ENCODE measurements around the gene MRPL39. TPM values are rescaled to one million over a fixed set of nuclear protein-coding genes. Genes with fewer than 3 reads are reported as not detected.
A peak's percentile ranks its signal among the peaks of the same experiment; 100 is the strongest.

Gene MRPL39
- total RNA-seq, 6 donors from 2014 or later, result 12.7 to 24.2 (median 19.1) TPM

- WGBS, 2 donors, result 51 to 60% methylated on average over 1 of the region's 1 CpG
- H3K27ac ChIP-seq, result no peak overlapping the region
- no peak for DNase-seq
These were observed 39.2 kb upstream of the MRPL39 start for GRCh38 chr21:25646474-25646873.

GRCh38 chr21:25643486-25643885, 36.2 kb upstream of the MRPL39 start:
- 87 to 90% methylated on average over 4 of the region's 4 CpGs for WGBS, 2 donors
- no peak for ATAC-seq (ENCODE audit: low FRiP score in 2 of 2)

More at GRCh38 chr21:25646474-25646873, 39.2 kb upstream of the MRPL39 start:
- H3K4me3 ChIP-seq, result no peak overlapping the region
- TF ChIP-seq EP300 (IDR thresholded peaks at IDR 0.05), result no peak
- no peaks in the 10 kb centered on the region for H3K4me1 ChIP-seq
- no peak for ATAC-seq (ENCODE audit: low FRiP score in 2 of 2)
- no peaks in the 10 kb centered on the region for H3K27me3 ChIP-seq
- H3K9me3 ChIP-seq, result no peaks in the 10 kb centered on the region
- no peaks in the 10 kb centered on the region for H3K36me3 ChIP-seq

GRCh38 chr21:25640943-25641292, 33.6 kb upstream of the MRPL39 start:
- H3K36me3 ChIP-seq, result no peaks in the 10 kb centered on the region
- ATAC-seq (ENCODE audit: low FRiP score in 2 of 2) (no peak), DNase-seq (no peak)
- H3K9me3 ChIP-seq, result no peaks in the 10 kb centered on the region
- H3K27ac ChIP-seq, result peak overlapping the region; percentile 83 to 90 (median 88)
- H3K27me3 ChIP-seq, result peaks cover 0 to 7% (median 1%) of the 10 kb centered on the region in 4 donors
- peak overlapping the region in 3 of 4 donors; percentile 50 to 74 (median 62) for H3K4me3 ChIP-seq
- TF ChIP-seq POLR2AphosphoS5 (IDR thresholded peaks at IDR 0.05) (no peak), EP300 (IDR thresholded peaks at IDR 0.05) (no peak), POLR2A (IDR thresholded peaks at IDR 0.05) (no peak)
- TF ChIP-seq, protein P1, sequence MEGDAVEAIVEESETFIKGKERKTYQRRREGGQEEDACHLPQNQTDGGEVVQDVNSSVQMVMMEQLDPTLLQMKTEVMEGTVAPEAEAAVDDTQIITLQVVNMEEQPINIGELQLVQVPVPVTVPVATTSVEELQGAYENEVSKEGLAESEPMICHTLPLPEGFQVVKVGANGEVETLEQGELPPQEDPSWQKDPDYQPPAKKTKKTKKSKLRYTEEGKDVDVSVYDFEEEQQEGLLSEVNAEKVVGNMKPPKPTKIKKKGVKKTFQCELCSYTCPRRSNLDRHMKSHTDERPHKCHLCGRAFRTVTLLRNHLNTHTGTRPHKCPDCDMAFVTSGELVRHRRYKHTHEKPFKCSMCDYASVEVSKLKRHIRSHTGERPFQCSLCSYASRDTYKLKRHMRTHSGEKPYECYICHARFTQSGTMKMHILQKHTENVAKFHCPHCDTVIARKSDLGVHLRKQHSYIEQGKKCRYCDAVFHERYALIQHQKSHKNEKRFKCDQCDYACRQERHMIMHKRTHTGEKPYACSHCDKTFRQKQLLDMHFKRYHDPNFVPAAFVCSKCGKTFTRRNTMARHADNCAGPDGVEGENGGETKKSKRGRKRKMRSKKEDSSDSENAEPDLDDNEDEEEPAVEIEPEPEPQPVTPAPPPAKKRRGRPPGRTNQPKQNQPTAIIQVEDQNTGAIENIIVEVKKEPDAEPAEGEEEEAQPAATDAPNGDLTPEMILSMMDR (IDR thresholded peaks at IDR 0.05), result no peak
- peaks cover 7 to 21% (median 18%) of the 10 kb centered on the region in 4 donors for H3K4me1 ChIP-seq
- WGBS, 2 donors, result 34 to 53% methylated on average over 5 of the region's 5 CpGs

More at GRCh38 chr21:25643486-25643885, 36.2 kb upstream of the MRPL39 start:
- peaks cover 0 to 7% (median 1%) of the 10 kb centered on the region in 4 donors for H3K27me3 ChIP-seq
- H3K9me3 ChIP-seq, result no peaks in the 10 kb centered on the region
- no peak overlapping the region for H3K4me3 ChIP-seq
- TF ChIP-seq, protein P1 (IDR thresholded peaks at IDR 0.05), result no peak
- TF ChIP-seq POLR2AphosphoS5 (IDR thresholded peaks at IDR 0.05) (no peak), EP300 (IDR thresholded peaks at IDR 0.05) (no peak), POLR2A (IDR thresholded peaks at IDR 0.05) (no peak)
- no peak for DNase-seq
- no peak overlapping the region for H3K27ac ChIP-seq
- peaks cover 3 to 21% (median 14%) of the 10 kb centered on the region in 4 donors for H3K4me1 ChIP-seq
- H3K36me3 ChIP-seq, result no peaks in the 10 kb centered on the region

- DNase-seq, result peak; percentile 21 to 75
- WGBS, 2 donors, result 13 to 14% methylated on average over 12 to 15 of the region's 27 CpGs
- H3K9me3 ChIP-seq, result no peaks in the 10 kb centered on the region
These were observed 33.1 kb upstream of the MRPL39 start for GRCh38 chr21:25640202-25640942.

GRCh38 chr21:25639551-25640201, 32.4 kb upstream of the MRPL39 start:
- TF ChIP-seq, protein P1 (IDR thresholded peaks at IDR 0.05), result peak in 2 of 6 experiments; percentile 15 to 30
- no peak for TF ChIP-seq POLR2AphosphoS5 (IDR thresholded peaks at IDR 0.05)
- peak in 1 of 4 donors; percentile 6 for TF ChIP-seq POLR2A (IDR thresholded peaks at IDR 0.05)
- Histone ChIP-seq H3K27me3 (peaks cover 0 to 7% (median 1%) of the 10 kb centered on the region in 4 donors), H3K4me3 (peak overlapping the region; percentile 50 to 74 (median 62)), H3K27ac (peak overlapping the region; percentile 83 to 90 (median 88)), H3K9me3 (no peaks in the 10 kb centered on the region), H3K36me3 (no peaks in the 10 kb centered on the region), H3K4me1 (peaks cover 7 to 21% (median 18%) of the 10 kb centered on the region in 4 donors)
- DNase-seq (peak; percentile 24 to 84), ATAC-seq (ENCODE audit: low FRiP score in 2 of 2) (peak; percentile 70 to 73)
- WGBS, 2 donors, result 2% methylated on average over 11 to 39 of the region's 40 CpGs

More at GRCh38 chr21:25640202-25640942, 33.1 kb upstream of the MRPL39 start:
- peak overlapping the region; percentile 83 to 90 (median 88) for H3K27ac ChIP-seq
- H3K4me3 ChIP-seq, result peak overlapping the region; percentile 50 to 74 (median 62)
- TF ChIP-seq EP300 (IDR thresholded peaks at IDR 0.05) (no peak), POLR2A (IDR thresholded peaks at IDR 0.05) (no peak), POLR2AphosphoS5 (IDR thresholded peaks at IDR 0.05) (no peak)
- TF ChIP-seq, protein P1 (IDR thresholded peaks at IDR 0.05), result no peak
- ATAC-seq (ENCODE audit: low FRiP score in 2 of 2), result peak in 1 of 2 donors; percentile 48
- H3K4me1 ChIP-seq, result peaks cover 7 to 21% (median 18%) of the 10 kb centered on the region in 4 donors
- H3K36me3 ChIP-seq, result no peaks in the 10 kb centered on the region
- H3K27me3 ChIP-seq, result peaks cover 0 to 7% (median 1%) of the 10 kb centered on the region in 4 donors

Data from upper lobe of left lung (tissue), 6 donors.